HG03135 (cell line): Measurements from ENCODE around the gene GNB4.

Experiments used
- ATAC-seq: cut with Tn5 transposase; IDR thresholded peaks from one replicate; pipeline ENCODE4 v1.9.1; 2021; ENCODE audit warnings: mild to moderate bottlenecking, moderate library complexity; ENCODE audit not compliant: unreplicated experiment

GNB4 gene

GRCh38 chr3:179438841-179439240 lies 12.4 kb downstream of the GNB4 start:
- ATAC-seq = peak; percentile 74

GRCh38 chr3:179436517-179436916 lies 14.8 kb downstream of the GNB4 start:
- ATAC-seq = no peak

- ATAC-seq = no peak
Observed at GRCh38 chr3:179432451-179432850, 18.8 kb downstream of the GNB4 start.

- ATAC-seq = no peak
Observed at GRCh38 chr3:179432021-179432420, 19.2 kb downstream of the GNB4 start.

- no peak for ATAC-seq
Observed at GRCh38 chr3:179430277-179430870, 20.9 kb downstream of the GNB4 start.

- no peak for ATAC-seq
Observed at GRCh38 chr3:179428876-179429548, 22.3 kb downstream of the GNB4 start.

- ATAC-seq = no peak
Observed at GRCh38 chr3:179425075-179425474, 26.2 kb downstream of the GNB4 start.

- no peak for ATAC-seq
Observed at GRCh38 chr3:179421500-179421899, 29.8 kb downstream of the GNB4 start.

- no peak for ATAC-seq
Observed at GRCh38 chr3:179418610-179419009, 32.7 kb downstream of the GNB4 start.

- ATAC-seq = no peak
Observed at GRCh38 chr3:179416681-179417080, 34.6 kb downstream of the GNB4 start.

GRCh38 chr3:179415377-179415776 lies 35.9 kb downstream of the GNB4 start:
- no peak for ATAC-seq

- ATAC-seq = no peak
Observed at GRCh38 chr3:179414804-179415203, 36.5 kb downstream of the GNB4 start.

GRCh38 chr3:179410999-179411398 lies 40.3 kb downstream of the GNB4 start:
- peak; percentile 52 for ATAC-seq

- no peak for ATAC-seq
Observed at GRCh38 chr3:179410331-179410730, 40.9 kb downstream of the GNB4 start.

- no peak for ATAC-seq
Observed at GRCh38 chr3:179404307-179404706, 47.0 kb downstream of the GNB4 start.

GRCh38 chr3:179402963-179403362 lies 48.3 kb downstream of the GNB4 start:
- no peak for ATAC-seq

- no peak for ATAC-seq
Observed at GRCh38 chr3:179401561-179401960, 49.7 kb downstream of the GNB4 start.

GRCh38 chr3:179398574-179399231 lies 52.6 kb downstream of the GNB4 start:
- ATAC-seq = no peak

GRCh38 chr3:179391906-179392305 lies 59.4 kb downstream of the GNB4 start:
- ATAC-seq = no peak

- ATAC-seq = no peak
Observed at GRCh38 chr3:179376474-179376873, 74.8 kb downstream of the GNB4 start.

- no peak for ATAC-seq
Observed at GRCh38 chr3:179375091-179375999, 75.9 kb downstream of the GNB4 start.
